ENCODE results near the gene ZNF790.

GRCh38 chr19:36847968-36848367, 9.8 kb upstream of the ZNF790 start:
- TF ChIP-seq, protein P1, sequence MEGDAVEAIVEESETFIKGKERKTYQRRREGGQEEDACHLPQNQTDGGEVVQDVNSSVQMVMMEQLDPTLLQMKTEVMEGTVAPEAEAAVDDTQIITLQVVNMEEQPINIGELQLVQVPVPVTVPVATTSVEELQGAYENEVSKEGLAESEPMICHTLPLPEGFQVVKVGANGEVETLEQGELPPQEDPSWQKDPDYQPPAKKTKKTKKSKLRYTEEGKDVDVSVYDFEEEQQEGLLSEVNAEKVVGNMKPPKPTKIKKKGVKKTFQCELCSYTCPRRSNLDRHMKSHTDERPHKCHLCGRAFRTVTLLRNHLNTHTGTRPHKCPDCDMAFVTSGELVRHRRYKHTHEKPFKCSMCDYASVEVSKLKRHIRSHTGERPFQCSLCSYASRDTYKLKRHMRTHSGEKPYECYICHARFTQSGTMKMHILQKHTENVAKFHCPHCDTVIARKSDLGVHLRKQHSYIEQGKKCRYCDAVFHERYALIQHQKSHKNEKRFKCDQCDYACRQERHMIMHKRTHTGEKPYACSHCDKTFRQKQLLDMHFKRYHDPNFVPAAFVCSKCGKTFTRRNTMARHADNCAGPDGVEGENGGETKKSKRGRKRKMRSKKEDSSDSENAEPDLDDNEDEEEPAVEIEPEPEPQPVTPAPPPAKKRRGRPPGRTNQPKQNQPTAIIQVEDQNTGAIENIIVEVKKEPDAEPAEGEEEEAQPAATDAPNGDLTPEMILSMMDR (conservative IDR thresholded peaks at IDR 0.05 in 1 of 2, IDR thresholded peaks at IDR 0.05 in 1 of 2; ENCODE audit: low read depth in 1 of 2, low read length in 2 of 2) = no peak
- no peak for TF ChIP-seq EZH2 (IDR thresholded peaks at IDR 0.05; ENCODE audit: low read length, missing control alignments)

All from fibroblast of lung (primary cell).